ENCODE results near the gene COL5A1.

- TF ChIP-seq CTCF (conservative IDR thresholded peaks at IDR 0.05; ENCODE audit: low read depth, low read length) (no peak), EZH2 (IDR thresholded peaks at IDR 0.05; ENCODE audit: low read length, unreplicated experiment) (no peak)
Measured at GRCh38 chr9:134634667-134635230, 6.9 kb upstream of the COL5A1 start.
